Osteoblast (primary cell): ENCODE results near the gene VPS4A. TPM values are rescaled to one million over a fixed set of nuclear protein-coding genes. Genes with fewer than 3 reads are reported as not detected.

Source experiments
- DNase-seq: peaks from one replicate; pipeline ENCODE4 v3.0.0; 2011; ENCODE audit warnings: low spot score, mixed read lengths; ENCODE audit not compliant: insufficient read length; ENCODE audit errors: missing footprints
- H2AFZ ChIP-seq: 2 replicates; pipeline ENCODE4 v1.6.0; 2011; ENCODE audit warnings: mild to moderate bottlenecking, low read length
- H3K27ac ChIP-seq: 2 replicates; pipeline ENCODE4 v1.5.1; 2011; ENCODE audit warnings: mild to moderate bottlenecking, low read depth, low read length, moderate library complexity
- H3K27me3 ChIP-seq: 2 replicates; pipeline ENCODE4 v1.6.0; 2012; ENCODE audit warnings: mild to moderate bottlenecking, control low read depth, inconsistent platforms, low read length, moderate library complexity; ENCODE audit not compliant: insufficient read depth
- H3K36me3 ChIP-seq: 2 replicates; pipeline ENCODE4 v1.5.1; 2011; ENCODE audit warnings: mild to moderate bottlenecking, low read length, control low read depth, moderate library complexity; ENCODE audit not compliant: insufficient read depth
- H3K4me1 ChIP-seq: 2 replicates; pipeline ENCODE4 v1.5.1; 2011; ENCODE audit warnings: mild to moderate bottlenecking, low read length, control low read depth, moderate library complexity; ENCODE audit not compliant: insufficient read depth
- H3K4me2 ChIP-seq: 2 replicates; pipeline ENCODE4 v1.6.0; 2011; ENCODE audit warnings: mild to moderate bottlenecking, low read length; ENCODE audit not compliant: insufficient read depth
- H3K4me3 ChIP-seq: fragments of 200-600 bp; sonication (generic); 3 replicates; pipeline ENCODE4 v1.5.1; 2012; ENCODE audit warnings: mild to moderate bottlenecking, low read length, inconsistent platforms; ENCODE audit not compliant: insufficient read depth
- H3K79me2 ChIP-seq: 2 replicates; pipeline ENCODE4 v1.6.0; 2012; ENCODE audit warnings: mild to moderate bottlenecking, low read length, control low read depth, inconsistent platforms; ENCODE audit not compliant: insufficient read depth
- H3K9me3 ChIP-seq: 2 replicates; pipeline ENCODE4 v1.5.1; 2011; ENCODE audit warnings: low read depth, low read length, control low read depth
- H4K20me1 ChIP-seq: 2 replicates; pipeline ENCODE4 v1.6.0; 2012; ENCODE audit warnings: mild to moderate bottlenecking, low read length, control low read depth; ENCODE audit not compliant: insufficient read depth
- total RNA-seq: library from RNA; depleted of rRNA; stranded (reverse); fragments of >200 nt; gene quantifications from 2 replicates; pipeline ENCODE4 v1.2.3, GENCODE V29; 2012
- TF ChIP-seq, protein P1 (sequence below): IDR thresholded peaks from 2 replicates; pipeline ENCODE4 v1.5.1; 2011; ENCODE audit warnings: mild to moderate bottlenecking, low read depth, low read length, moderate library complexity; ENCODE audit errors: extremely low read depth

Gene VPS4A
- total RNA-seq, 1 donor: 32.6 TPM

GRCh38 chr16:69320740-69321073 is 9.6 kb downstream of the VPS4A start:
- Histone ChIP-seq H3K79me2 (peaks cover 80% of the 10 kb centered on the region), H3K27ac (no peak overlapping the region), H3K36me3 (peaks cover 93% of the 10 kb centered on the region), H3K9me3 (no peaks in the 10 kb centered on the region), H2AFZ (no peak overlapping the region), H4K20me1 (peaks cover 26% of the 10 kb centered on the region), H3K4me1 (no peaks in the 10 kb centered on the region), H3K4me2 (no peak overlapping the region), H3K27me3 (no peaks in the 10 kb centered on the region), H3K4me3 (no peak overlapping the region)
- TF ChIP-seq, protein P1, sequence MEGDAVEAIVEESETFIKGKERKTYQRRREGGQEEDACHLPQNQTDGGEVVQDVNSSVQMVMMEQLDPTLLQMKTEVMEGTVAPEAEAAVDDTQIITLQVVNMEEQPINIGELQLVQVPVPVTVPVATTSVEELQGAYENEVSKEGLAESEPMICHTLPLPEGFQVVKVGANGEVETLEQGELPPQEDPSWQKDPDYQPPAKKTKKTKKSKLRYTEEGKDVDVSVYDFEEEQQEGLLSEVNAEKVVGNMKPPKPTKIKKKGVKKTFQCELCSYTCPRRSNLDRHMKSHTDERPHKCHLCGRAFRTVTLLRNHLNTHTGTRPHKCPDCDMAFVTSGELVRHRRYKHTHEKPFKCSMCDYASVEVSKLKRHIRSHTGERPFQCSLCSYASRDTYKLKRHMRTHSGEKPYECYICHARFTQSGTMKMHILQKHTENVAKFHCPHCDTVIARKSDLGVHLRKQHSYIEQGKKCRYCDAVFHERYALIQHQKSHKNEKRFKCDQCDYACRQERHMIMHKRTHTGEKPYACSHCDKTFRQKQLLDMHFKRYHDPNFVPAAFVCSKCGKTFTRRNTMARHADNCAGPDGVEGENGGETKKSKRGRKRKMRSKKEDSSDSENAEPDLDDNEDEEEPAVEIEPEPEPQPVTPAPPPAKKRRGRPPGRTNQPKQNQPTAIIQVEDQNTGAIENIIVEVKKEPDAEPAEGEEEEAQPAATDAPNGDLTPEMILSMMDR: no peak
- DNase-seq: no peak

DNA sequence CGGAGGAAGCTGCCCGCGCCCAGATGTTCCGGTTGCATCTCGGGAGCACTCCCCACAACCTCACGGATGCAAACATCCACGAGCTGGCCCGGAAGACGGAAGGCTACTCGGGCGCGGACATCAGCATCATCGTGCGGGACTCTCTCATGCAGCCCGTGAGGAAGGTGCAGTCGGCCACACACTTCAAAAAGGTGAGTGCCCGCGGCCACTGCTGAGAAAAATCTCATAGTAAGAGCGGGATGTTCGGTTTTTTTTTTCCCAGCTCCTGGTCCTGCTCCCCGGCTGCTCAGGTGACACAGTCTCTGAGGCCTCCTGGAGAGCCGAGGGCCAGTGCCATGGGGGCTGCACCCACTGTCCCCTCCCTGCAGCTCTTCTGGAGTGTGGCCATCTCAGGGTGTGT is 9.9 kb downstream of the VPS4A start:
- Histone ChIP-seq H3K79me2 (peaks cover 80% of the 10 kb centered on the region), H3K27ac (no peak overlapping the region), H3K36me3 (peaks cover 92% of the 10 kb centered on the region), H2AFZ (no peak overlapping the region), H3K9me3 (no peaks in the 10 kb centered on the region), H3K4me2 (no peak overlapping the region), H4K20me1 (peaks cover 29% of the 10 kb centered on the region), H3K4me1 (no peaks in the 10 kb centered on the region), H3K4me3 (no peak overlapping the region), H3K27me3 (no peaks in the 10 kb centered on the region)
- TF ChIP-seq, protein P1: no peak
- no peak for DNase-seq

DNA sequence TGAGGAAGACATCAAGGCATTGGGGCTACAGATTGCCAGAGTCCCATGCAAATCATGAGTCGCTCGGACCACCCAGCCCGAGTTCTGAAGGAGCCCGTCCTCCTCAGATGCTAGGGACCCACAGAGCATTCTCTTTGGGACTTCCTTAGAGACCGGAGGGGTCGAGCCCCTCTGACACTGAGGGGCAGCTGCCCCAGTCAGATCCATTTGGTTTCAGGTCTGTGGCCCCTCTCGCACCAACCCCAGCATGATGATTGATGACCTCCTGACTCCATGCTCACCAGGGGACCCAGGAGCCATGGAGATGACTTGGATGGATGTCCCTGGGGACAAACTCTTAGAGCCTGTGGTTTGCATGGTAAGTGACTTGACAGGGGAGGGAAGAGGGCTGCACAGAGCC is 11.2 kb downstream of the VPS4A start:
- peaks cover 30% of the 10 kb centered on the region for H4K20me1 ChIP-seq
- H3K36me3 ChIP-seq: peaks cover 91% of the 10 kb centered on the region
- TF ChIP-seq, protein P1: no peak
- H3K79me2 ChIP-seq: peaks cover 80% of the 10 kb centered on the region
- no peak for DNase-seq
- no peaks in the 10 kb centered on the region for H3K27me3 ChIP-seq
- no peak overlapping the region for H3K4me2 ChIP-seq
- H3K9me3 ChIP-seq: no peaks in the 10 kb centered on the region
- H3K27ac ChIP-seq: no peak overlapping the region
- no peak overlapping the region for H3K4me3 ChIP-seq
- peaks cover 8% of the 10 kb centered on the region for H3K4me1 ChIP-seq
- no peak overlapping the region for H2AFZ ChIP-seq

DNA sequence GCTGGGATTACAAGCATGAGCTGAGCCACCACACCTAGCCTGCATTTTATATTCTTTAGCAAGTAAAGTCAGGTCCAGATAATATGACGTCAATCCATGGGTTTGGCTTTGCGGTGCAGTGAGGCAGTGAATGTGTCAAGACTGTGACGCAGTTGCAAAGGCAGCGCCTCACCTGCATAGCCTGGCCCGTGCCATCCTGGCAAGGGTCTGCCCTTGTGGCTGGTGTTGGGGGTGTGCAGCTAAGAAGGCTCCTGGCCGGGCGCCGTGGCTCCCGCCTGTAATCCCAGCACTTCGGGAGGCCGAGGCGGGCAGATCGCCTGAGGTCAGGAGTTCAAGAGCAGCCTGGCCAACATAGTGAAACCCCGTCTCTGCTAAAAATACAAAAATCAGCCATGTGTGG is 12.3 kb downstream of the VPS4A start:
- TF ChIP-seq, protein P1: no peak
- peaks cover 92% of the 10 kb centered on the region for H3K36me3 ChIP-seq

More for the DNA sequence above, 12.3 kb downstream of the VPS4A start:
- peaks cover 15% of the 10 kb centered on the region for H3K4me1 ChIP-seq
- no peak for DNase-seq
- H2AFZ ChIP-seq: no peak overlapping the region
- no peak overlapping the region for H3K27ac ChIP-seq
- H3K4me3 ChIP-seq: no peak overlapping the region
- no peaks in the 10 kb centered on the region for H3K27me3 ChIP-seq
- peaks cover 90% of the 10 kb centered on the region for H3K79me2 ChIP-seq
- H3K9me3 ChIP-seq: no peaks in the 10 kb centered on the region
- H3K4me2 ChIP-seq: no peak overlapping the region
- peaks cover 33% of the 10 kb centered on the region for H4K20me1 ChIP-seq
